Lower lobe of right lung (tissue), 2 donors: ENCODE measurements around the gene PLD2. TPM values are rescaled to one million over a fixed set of nuclear protein-coding genes. Genes with fewer than 3 reads are reported as not detected.

ENCODE experiments used
- ATAC-seq, 2 donors: fragments of 200-7000 bp; cut with Tn5 transposase; one replicate each; pipeline ENCODE4 v1.9.1; 2020 to 2022; ENCODE audit warnings: mild to moderate bottlenecking in 2 of 2, moderate library complexity in 2 of 2
- DNase-seq: peaks from one replicate; pipeline ENCODE4 v3.0.0-alpha.2; 2020
- H3K27ac ChIP-seq: fragments of 200-600 bp; one replicate; pipeline ENCODE4 v1.8.0; 2022
- H3K27me3 ChIP-seq: fragments of 200-600 bp; one replicate; pipeline ENCODE4 v1.8.0; 2022; ENCODE audit warnings: low read depth
- H3K36me3 ChIP-seq: fragments of 200-600 bp; one replicate; pipeline ENCODE4 v1.8.0; 2022; ENCODE audit warnings: mild to moderate bottlenecking
- H3K4me1 ChIP-seq: fragments of 200-600 bp; one replicate; pipeline ENCODE4 v1.8.0; 2022
- H3K4me3 ChIP-seq: fragments of 200-600 bp; one replicate; pipeline ENCODE4 v1.8.0; 2022; ENCODE audit warnings: mild to moderate bottlenecking
- H3K9me3 ChIP-seq: fragments of 200-600 bp; one replicate; pipeline ENCODE4 v1.8.0; 2022
- CTCF ChIP-seq: fragments of 200-600 bp; IDR thresholded peaks from one replicate; pipeline ENCODE4 v1.8.0; 2022; ENCODE audit warnings: antibody characterized with exemption, mild to moderate bottlenecking
- intact Hi-C: fragments of 100-400 bp; cut with DNase I; formaldehyde crosslinking; loops from one replicate; pipeline ENCODE4 v1.11.0; 2022
- total RNA-seq: library from RNA; stranded (reverse); fragmentation: NEBNext Ultra II Directional; extraction: Animal tissue kit (Norgen Biotek cat#: 25700); gene quantifications from one replicate; pipeline ENCODE4 v1.2.1, GENCODE V29; 2021
- donor health status: DM: no; HTN: yes; CAD: no; lungs with severe emphysema.

PLD2 gene
- total RNA-seq, 1 donor from 2014 or later = 38.4 TPM

GRCh38 chr17:4834681-4835020 lies 27.7 kb downstream of the PLD2 start:
- intact Hi-C loops = no loop called here
- no peak for TF ChIP-seq CTCF
- ATAC-seq (no peak), DNase-seq (no peak)
- Histone ChIP-seq H3K27me3 (no peaks in the 10 kb centered on the region), H3K4me3 (peak overlapping the region; percentile 99), H3K9me3 (no peaks in the 10 kb centered on the region), H3K4me1 (peaks cover 51% of the 10 kb centered on the region), H3K36me3 (peaks cover 3% of the 10 kb centered on the region), H3K27ac (peak overlapping the region; percentile 93)

- TF ChIP-seq CTCF = no peak
- no peak for ATAC-seq
- H3K36me3 ChIP-seq = peaks cover 3% of the 10 kb centered on the region
- no peaks in the 10 kb centered on the region for H3K27me3 ChIP-seq
- H3K9me3 ChIP-seq = no peaks in the 10 kb centered on the region
- peaks cover 65% of the 10 kb centered on the region for H3K4me1 ChIP-seq
- H3K4me3 ChIP-seq = no peak overlapping the region
- no peak for DNase-seq
- intact Hi-C loops = no loop called here
- H3K27ac ChIP-seq = no peak overlapping the region
These were observed 29.3 kb downstream of the PLD2 start for GRCh38 chr17:4836221-4836620.

DNA sequence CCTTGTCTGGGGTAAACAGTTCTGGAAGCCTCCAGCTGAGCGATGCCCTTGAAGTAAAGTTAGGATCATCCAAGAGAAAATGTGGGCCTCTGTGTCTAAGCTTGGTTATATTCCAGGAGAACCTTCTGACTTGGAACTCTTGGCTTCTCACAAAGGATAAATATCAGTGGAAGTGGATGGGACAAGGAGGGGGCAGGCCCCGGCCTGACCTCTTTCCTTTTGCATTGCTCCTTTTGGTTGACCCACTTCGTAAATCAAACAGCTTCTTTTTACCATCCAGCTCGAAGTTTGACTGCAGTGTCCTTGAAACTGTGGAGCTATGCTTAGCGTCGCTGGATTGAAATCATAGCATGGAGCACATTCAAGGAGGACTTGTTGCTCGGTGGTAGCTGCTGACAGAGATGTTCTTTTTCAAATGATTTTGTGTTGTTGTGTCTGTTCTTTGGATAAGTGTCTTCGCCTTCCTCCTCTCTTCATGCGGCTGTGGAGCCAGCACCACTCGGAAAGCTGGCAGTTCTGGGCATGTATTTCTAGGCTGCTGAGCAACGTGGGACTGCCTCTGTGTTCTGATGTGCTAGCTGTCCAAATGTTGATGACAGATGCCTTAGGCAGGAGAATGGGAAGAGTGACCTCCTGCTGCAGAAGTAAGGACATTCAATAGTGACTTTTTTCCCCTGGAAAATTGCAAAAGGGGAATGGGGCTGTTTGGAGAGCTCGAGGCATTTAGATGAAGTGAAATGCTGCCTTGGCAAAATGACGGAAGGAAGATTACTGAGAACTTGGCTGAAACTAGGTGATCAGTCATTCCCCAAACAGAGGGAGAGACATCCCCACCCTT lies 30.7 kb downstream of the PLD2 start:
- no peak overlapping the region for H3K4me3 ChIP-seq
- H3K36me3 ChIP-seq = peaks cover 3% of the 10 kb centered on the region
- DNase-seq (no peak), ATAC-seq (no peak)
- no peaks in the 10 kb centered on the region for H3K9me3 ChIP-seq
- no peak for TF ChIP-seq CTCF
- H3K27ac ChIP-seq = peak overlapping the region; percentile 1
- intact Hi-C loops = no loop called here
- no peaks in the 10 kb centered on the region for H3K27me3 ChIP-seq
- peaks cover 70% of the 10 kb centered on the region for H3K4me1 ChIP-seq

DNA sequence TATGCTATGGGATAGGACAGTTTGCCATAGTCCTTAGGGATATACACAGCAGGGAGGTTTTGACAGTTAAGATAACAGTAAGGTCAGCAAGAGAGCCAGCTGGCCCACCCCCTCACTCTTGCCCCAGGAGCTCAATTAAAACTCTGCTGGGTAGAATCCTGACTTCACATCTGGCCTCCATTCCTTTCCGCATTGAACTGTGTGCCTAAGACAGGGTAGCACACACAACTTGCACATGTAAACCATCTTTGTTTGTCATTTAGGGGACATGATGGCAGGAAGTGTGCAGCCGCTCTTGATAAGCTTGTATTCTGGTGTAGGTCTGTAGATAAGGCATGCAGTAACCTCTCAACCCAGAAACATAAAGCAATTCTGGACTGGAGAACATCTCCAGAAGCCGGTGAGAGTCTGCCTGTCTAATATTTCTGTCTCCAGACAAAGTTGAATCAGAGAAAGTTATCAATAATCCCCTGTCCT lies 31.4 kb downstream of the PLD2 start:
- DNase-seq = no peak
- no peaks in the 10 kb centered on the region for H3K27me3 ChIP-seq
- no peak for TF ChIP-seq CTCF
- peaks cover 76% of the 10 kb centered on the region for H3K4me1 ChIP-seq
- H3K36me3 ChIP-seq = peaks cover 3% of the 10 kb centered on the region
- no peak overlapping the region for H3K4me3 ChIP-seq
- intact Hi-C loops = no loop called here
- no peaks in the 10 kb centered on the region for H3K9me3 ChIP-seq
- no peak for ATAC-seq
- no peak overlapping the region for H3K27ac ChIP-seq

GRCh38 chr17:4839221-4839620 lies 32.3 kb downstream of the PLD2 start:
- DNase-seq = no peak
- Histone ChIP-seq H3K27me3 (no peaks in the 10 kb centered on the region), H3K27ac (no peak overlapping the region), H3K9me3 (no peaks in the 10 kb centered on the region), H3K36me3 (peaks cover 3% of the 10 kb centered on the region), H3K4me1 (peaks cover 81% of the 10 kb centered on the region), H3K4me3 (no peak overlapping the region)
- no peak for ATAC-seq
- intact Hi-C loops = no loop called here
- TF ChIP-seq CTCF = no peak
